ENCODE measurements around the gene PRKRIP1.

DNA sequence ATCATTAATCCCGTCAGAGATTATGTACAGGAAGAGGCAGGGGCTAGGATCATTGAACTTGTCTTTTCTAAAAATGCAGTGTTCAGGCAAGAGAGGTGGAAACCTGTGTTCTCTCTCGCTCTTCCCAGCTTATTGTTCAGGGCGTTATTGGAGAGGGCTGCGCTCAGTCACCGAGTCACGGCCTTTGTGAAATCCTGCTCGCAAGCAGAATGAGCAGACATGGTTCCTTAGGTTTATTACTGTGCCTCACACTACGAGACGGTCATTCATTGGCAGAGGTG is 631 bp upstream of the PRKRIP1 start:
- TF ChIP-seq, protein P1, sequence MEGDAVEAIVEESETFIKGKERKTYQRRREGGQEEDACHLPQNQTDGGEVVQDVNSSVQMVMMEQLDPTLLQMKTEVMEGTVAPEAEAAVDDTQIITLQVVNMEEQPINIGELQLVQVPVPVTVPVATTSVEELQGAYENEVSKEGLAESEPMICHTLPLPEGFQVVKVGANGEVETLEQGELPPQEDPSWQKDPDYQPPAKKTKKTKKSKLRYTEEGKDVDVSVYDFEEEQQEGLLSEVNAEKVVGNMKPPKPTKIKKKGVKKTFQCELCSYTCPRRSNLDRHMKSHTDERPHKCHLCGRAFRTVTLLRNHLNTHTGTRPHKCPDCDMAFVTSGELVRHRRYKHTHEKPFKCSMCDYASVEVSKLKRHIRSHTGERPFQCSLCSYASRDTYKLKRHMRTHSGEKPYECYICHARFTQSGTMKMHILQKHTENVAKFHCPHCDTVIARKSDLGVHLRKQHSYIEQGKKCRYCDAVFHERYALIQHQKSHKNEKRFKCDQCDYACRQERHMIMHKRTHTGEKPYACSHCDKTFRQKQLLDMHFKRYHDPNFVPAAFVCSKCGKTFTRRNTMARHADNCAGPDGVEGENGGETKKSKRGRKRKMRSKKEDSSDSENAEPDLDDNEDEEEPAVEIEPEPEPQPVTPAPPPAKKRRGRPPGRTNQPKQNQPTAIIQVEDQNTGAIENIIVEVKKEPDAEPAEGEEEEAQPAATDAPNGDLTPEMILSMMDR (conservative IDR thresholded peaks at IDR 0.05): no peak
- no peak for TF ChIP-seq ZFX (IDR thresholded peaks at IDR 0.05)

Measured in C4-2B (cell line).